ENCODE measurements around the gene MAN2A1.

MAN2A1 gene

GRCh38 chr5:109689740-109690241 lies at the start of gene MAN2A1:
Gene MAN2A1, plus strand, starts transcription at chr5:109689927. Its CDS starts 491 bp downstream, at chr5:109690418.
- DNase-seq (ENCODE audit: low spot score), result peak; percentile 84

- no peak for DNase-seq (ENCODE audit: low spot score)
Observed at GRCh38 chr5:109640976-109641375, 48.8 kb upstream of the MAN2A1 start.

GRCh38 chr5:109643791-109644350 lies 45.9 kb upstream of the MAN2A1 start:
- DNase-seq (ENCODE audit: low spot score), result no peak

GRCh38 chr5:109644829-109645228 lies 44.9 kb upstream of the MAN2A1 start:
- no peak for DNase-seq (ENCODE audit: low spot score)

- no peak for DNase-seq (ENCODE audit: low spot score)
Observed at GRCh38 chr5:109645707-109646192, 44.0 kb upstream of the MAN2A1 start.

GRCh38 chr5:109649318-109649717 lies 40.4 kb upstream of the MAN2A1 start:
- DNase-seq (ENCODE audit: low spot score), result no peak

GRCh38 chr5:109650493-109650892 lies 39.2 kb upstream of the MAN2A1 start:
- no peak for DNase-seq (ENCODE audit: low spot score)

GRCh38 chr5:109652096-109652495 lies 37.6 kb upstream of the MAN2A1 start:
- no peak for DNase-seq (ENCODE audit: low spot score)

GRCh38 chr5:109653042-109653441 lies 36.7 kb upstream of the MAN2A1 start:
- no peak for DNase-seq (ENCODE audit: low spot score)

- no peak for DNase-seq (ENCODE audit: low spot score)
Observed at GRCh38 chr5:109653561-109654239, 36.0 kb upstream of the MAN2A1 start.

- DNase-seq (ENCODE audit: low spot score), result no peak
Observed at GRCh38 chr5:109654455-109654854, 35.3 kb upstream of the MAN2A1 start.

GRCh38 chr5:109655841-109656240 lies 33.9 kb upstream of the MAN2A1 start:
- DNase-seq (ENCODE audit: low spot score), result no peak

GRCh38 chr5:109656829-109657228 lies 32.9 kb upstream of the MAN2A1 start:
- no peak for DNase-seq (ENCODE audit: low spot score)

- no peak for DNase-seq (ENCODE audit: low spot score)
Observed at GRCh38 chr5:109659901-109660300, 29.8 kb upstream of the MAN2A1 start.

- DNase-seq (ENCODE audit: low spot score), result no peak
Observed at GRCh38 chr5:109660301-109660700, 29.4 kb upstream of the MAN2A1 start.

- no peak for DNase-seq (ENCODE audit: low spot score)
Observed at GRCh38 chr5:109668237-109668636, 21.5 kb upstream of the MAN2A1 start.

- no peak for DNase-seq (ENCODE audit: low spot score)
Observed at GRCh38 chr5:109668668-109669422, 20.9 kb upstream of the MAN2A1 start.

GRCh38 chr5:109669991-109670706 lies 19.6 kb upstream of the MAN2A1 start:
- no peak for DNase-seq (ENCODE audit: low spot score)

GRCh38 chr5:109671136-109671535 lies 18.6 kb upstream of the MAN2A1 start:
- no peak for DNase-seq (ENCODE audit: low spot score)

- no peak for DNase-seq (ENCODE audit: low spot score)
Observed at GRCh38 chr5:109674596-109674995, 15.1 kb upstream of the MAN2A1 start.

GRCh38 chr5:109676920-109677319 lies 12.8 kb upstream of the MAN2A1 start:
- DNase-seq (ENCODE audit: low spot score), result no peak

GRCh38 chr5:109678447-109678846 lies 11.3 kb upstream of the MAN2A1 start:
- DNase-seq (ENCODE audit: low spot score), result no peak
